ENCODE measurements around the gene SKAP2. TPM values are rescaled to one million over a fixed set of nuclear protein-coding genes. Genes with fewer than 3 reads are reported as not detected.

SKAP2 gene
- polyA plus RNA-seq, 1 donor from 2014 or later, result 3.6 TPM

DNA sequence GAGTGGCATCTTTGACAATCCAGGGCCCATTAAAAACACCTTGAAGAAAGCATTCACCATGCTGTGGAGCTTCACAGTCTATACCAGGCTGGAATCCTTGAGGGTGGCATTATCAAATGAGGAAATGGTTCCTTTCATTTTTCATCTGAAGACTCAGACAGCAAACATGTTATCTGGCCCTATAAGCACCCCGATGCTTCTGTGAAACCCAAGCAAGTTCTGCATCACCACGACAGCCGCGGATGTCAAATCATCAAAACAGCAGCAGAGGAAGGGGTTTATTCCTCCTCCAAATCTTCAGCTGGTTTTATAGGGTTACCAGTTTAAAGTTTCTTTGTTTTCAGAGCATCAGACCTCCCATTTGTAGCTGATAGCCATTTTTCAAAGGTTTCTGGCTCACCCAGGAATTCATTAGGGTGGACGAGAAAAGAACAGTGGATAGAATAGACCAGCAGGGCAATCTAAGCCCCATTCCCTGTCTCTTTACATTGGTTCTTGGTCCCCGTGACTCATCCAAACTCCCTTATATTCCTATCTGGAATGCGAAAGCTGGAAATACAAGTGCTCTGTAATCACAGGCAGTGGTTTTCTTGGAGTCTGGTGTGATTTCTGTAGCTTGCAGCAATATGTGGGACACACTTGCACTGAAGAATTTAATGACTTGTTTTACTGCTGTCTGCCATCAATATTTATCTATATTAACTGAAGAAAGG is 217.9 kb downstream of the SKAP2 start:
- Histone ChIP-seq H3K9me2 (ENCODE audit: insufficient read depth, low read length) (no peaks in the 10 kb centered on the region), H3K36me3 (ENCODE audit: insufficient read depth, low read length) (no peaks in the 10 kb centered on the region), H3K27me3 (ENCODE audit: insufficient read depth, low read depth, low read length) (no peaks in the 10 kb centered on the region), H3K9ac (ENCODE audit: low read length) (no peak overlapping the region), H3K79me2 (replicated peaks; ENCODE audit: insufficient read depth, low read length) (no peaks in the 10 kb centered on the region), H3K4me2 (ENCODE audit: low read length) (no peak overlapping the region), H4K20me1 (ENCODE audit: insufficient read depth) (no peaks in the 10 kb centered on the region), H3K27ac (ENCODE audit: low read length) (peak overlapping the region; percentile 10), H3K9me3 (ENCODE audit: low read length) (no peaks in the 10 kb centered on the region), H2AFZ (ENCODE audit: low read depth, low read length) (no peak overlapping the region), H3F3A (ENCODE audit: insufficient read depth, low read length, poor library complexity, severe bottlenecking) (no peaks in the 10 kb centered on the region), H3K4me3 (ENCODE audit: low read length) (no peak overlapping the region)
- TF ChIP-seq RAD21 (conservative IDR thresholded peaks at IDR 0.05) (no peak), EZH2 (IDR thresholded peaks at IDR 0.05; ENCODE audit: borderline replicate concordance, insufficient read depth, low read length, poor library complexity, severe bottlenecking) (no peak), POLR2AphosphoS5 (IDR thresholded peaks at IDR 0.05) (no peak), SMC3 (conservative IDR thresholded peaks at IDR 0.05; ENCODE audit: poor library complexity) (no peak), EP300 (conservative IDR thresholded peaks at IDR 0.05; ENCODE audit: poor library complexity, severe bottlenecking) (no peak)
- TF ChIP-seq, protein P1, sequence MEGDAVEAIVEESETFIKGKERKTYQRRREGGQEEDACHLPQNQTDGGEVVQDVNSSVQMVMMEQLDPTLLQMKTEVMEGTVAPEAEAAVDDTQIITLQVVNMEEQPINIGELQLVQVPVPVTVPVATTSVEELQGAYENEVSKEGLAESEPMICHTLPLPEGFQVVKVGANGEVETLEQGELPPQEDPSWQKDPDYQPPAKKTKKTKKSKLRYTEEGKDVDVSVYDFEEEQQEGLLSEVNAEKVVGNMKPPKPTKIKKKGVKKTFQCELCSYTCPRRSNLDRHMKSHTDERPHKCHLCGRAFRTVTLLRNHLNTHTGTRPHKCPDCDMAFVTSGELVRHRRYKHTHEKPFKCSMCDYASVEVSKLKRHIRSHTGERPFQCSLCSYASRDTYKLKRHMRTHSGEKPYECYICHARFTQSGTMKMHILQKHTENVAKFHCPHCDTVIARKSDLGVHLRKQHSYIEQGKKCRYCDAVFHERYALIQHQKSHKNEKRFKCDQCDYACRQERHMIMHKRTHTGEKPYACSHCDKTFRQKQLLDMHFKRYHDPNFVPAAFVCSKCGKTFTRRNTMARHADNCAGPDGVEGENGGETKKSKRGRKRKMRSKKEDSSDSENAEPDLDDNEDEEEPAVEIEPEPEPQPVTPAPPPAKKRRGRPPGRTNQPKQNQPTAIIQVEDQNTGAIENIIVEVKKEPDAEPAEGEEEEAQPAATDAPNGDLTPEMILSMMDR (IDR thresholded peaks at IDR 0.05; ENCODE audit: poor library complexity, severe bottlenecking), result no peak

DNA sequence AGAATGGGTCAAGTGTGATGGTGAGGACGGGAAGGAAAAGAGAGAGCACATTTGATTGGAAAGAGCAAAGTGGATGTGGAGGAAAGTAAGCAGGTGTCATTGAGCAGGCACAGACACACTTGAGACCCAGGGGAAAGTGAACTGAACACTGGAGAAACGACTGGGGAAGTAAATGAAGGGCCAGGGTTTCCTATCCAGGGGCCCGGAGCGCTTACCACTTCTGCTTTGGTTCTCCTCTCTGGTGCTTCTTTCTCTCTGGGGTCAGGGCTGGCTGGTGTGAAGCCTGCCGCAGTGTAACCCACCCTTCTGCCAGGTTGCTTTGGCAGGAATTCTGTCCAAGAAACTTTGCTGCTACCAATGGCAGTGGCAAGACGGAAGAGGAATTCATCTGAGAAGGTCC is 219.3 kb downstream of the SKAP2 start:
- Histone ChIP-seq H2AFZ (ENCODE audit: low read depth, low read length) (no peak overlapping the region), H3K9me3 (ENCODE audit: low read length) (no peaks in the 10 kb centered on the region), H3K4me2 (ENCODE audit: low read length) (no peak overlapping the region), H3K79me2 (replicated peaks; ENCODE audit: insufficient read depth, low read length) (no peaks in the 10 kb centered on the region), H4K20me1 (ENCODE audit: insufficient read depth) (no peaks in the 10 kb centered on the region), H3K27me3 (ENCODE audit: insufficient read depth, low read depth, low read length) (no peaks in the 10 kb centered on the region), H3K36me3 (ENCODE audit: insufficient read depth, low read length) (no peaks in the 10 kb centered on the region), H3K27ac (ENCODE audit: low read length) (no peak overlapping the region), H3K4me3 (ENCODE audit: low read length) (no peak overlapping the region), H3F3A (ENCODE audit: insufficient read depth, low read length, poor library complexity, severe bottlenecking) (no peaks in the 10 kb centered on the region), H3K9ac (ENCODE audit: low read length) (no peak overlapping the region), H3K9me2 (ENCODE audit: insufficient read depth, low read length) (no peaks in the 10 kb centered on the region)
- TF ChIP-seq SMC3 (conservative IDR thresholded peaks at IDR 0.05; ENCODE audit: poor library complexity), result no peak
- TF ChIP-seq, protein P2, sequence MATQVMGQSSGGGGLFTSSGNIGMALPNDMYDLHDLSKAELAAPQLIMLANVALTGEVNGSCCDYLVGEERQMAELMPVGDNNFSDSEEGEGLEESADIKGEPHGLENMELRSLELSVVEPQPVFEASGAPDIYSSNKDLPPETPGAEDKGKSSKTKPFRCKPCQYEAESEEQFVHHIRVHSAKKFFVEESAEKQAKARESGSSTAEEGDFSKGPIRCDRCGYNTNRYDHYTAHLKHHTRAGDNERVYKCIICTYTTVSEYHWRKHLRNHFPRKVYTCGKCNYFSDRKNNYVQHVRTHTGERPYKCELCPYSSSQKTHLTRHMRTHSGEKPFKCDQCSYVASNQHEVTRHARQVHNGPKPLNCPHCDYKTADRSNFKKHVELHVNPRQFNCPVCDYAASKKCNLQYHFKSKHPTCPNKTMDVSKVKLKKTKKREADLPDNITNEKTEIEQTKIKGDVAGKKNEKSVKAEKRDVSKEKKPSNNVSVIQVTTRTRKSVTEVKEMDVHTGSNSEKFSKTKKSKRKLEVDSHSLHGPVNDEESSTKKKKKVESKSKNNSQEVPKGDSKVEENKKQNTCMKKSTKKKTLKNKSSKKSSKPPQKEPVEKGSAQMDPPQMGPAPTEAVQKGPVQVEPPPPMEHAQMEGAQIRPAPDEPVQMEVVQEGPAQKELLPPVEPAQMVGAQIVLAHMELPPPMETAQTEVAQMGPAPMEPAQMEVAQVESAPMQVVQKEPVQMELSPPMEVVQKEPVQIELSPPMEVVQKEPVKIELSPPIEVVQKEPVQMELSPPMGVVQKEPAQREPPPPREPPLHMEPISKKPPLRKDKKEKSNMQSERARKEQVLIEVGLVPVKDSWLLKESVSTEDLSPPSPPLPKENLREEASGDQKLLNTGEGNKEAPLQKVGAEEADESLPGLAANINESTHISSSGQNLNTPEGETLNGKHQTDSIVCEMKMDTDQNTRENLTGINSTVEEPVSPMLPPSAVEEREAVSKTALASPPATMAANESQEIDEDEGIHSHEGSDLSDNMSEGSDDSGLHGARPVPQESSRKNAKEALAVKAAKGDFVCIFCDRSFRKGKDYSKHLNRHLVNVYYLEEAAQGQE (IDR thresholded peaks at IDR 0.05; ENCODE audit: borderline replicate concordance), result no peak
- TF ChIP-seq, protein P1 (IDR thresholded peaks at IDR 0.05; ENCODE audit: poor library complexity, severe bottlenecking), result no peak
- TF ChIP-seq POLR2AphosphoS5 (IDR thresholded peaks at IDR 0.05), result no peak
- TF ChIP-seq RAD21 (conservative IDR thresholded peaks at IDR 0.05), result no peak
- no peak for TF ChIP-seq MXI1 (conservative IDR thresholded peaks at IDR 0.05; ENCODE audit: poor library complexity, severe bottlenecking)
- TF ChIP-seq EZH2 (IDR thresholded peaks at IDR 0.05; ENCODE audit: borderline replicate concordance, insufficient read depth, low read length, poor library complexity, severe bottlenecking), result no peak
- no peak for TF ChIP-seq TAF1 (IDR thresholded peaks at IDR 0.05; ENCODE audit: low read depth)
- no peak for TF ChIP-seq EP300 (conservative IDR thresholded peaks at IDR 0.05; ENCODE audit: poor library complexity, severe bottlenecking)
